Stimulated activated CD8-positive, alpha-beta memory T cell treated with anti-CD3 and anti-CD28 coated beads, Interleukin-12 subunit alpha, Interleukin-12 subunit beta, amount 100 ng/mL, for 4 hours (primary cell): Measurements from ENCODE around the gene GPR50.

ENCODE experiments used
- DNase-seq: peaks from one replicate; pipeline ENCODE4 v3.0.0-alpha.2; 2020; ENCODE audit warnings: low read depth

GPR50 gene

DNA sequence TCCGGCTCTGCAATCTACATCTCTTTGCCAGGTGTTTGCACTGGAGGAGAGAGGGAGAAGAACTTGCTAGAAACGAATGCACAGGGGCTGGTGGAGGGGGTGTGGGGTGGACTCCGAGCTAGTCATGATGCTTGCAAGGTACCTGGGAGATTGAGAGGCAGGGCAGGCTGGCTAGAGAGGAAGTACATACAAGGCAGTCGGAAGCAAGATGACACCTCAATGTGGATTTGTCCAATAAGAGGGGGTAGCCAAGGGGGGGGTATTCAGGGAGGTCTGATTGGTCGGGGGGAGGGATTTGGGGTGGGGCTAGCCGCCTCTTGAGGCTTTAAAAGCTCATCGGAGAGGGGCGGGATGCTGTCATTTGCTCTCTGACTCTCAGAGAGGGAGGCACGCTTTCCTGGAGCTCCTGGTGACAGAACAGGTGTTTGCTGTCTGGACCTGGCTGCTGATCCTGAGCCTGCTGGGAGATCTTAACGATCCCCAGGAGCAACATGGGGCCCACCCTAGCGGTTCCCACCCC is at the start of gene GPR50:
Gene GPR50 (plus strand): TSS at position 354 of the 520 bp plus-strand sequence. CDS start 138 bp downstream, at position 492.
- no peak for DNase-seq

DNA sequence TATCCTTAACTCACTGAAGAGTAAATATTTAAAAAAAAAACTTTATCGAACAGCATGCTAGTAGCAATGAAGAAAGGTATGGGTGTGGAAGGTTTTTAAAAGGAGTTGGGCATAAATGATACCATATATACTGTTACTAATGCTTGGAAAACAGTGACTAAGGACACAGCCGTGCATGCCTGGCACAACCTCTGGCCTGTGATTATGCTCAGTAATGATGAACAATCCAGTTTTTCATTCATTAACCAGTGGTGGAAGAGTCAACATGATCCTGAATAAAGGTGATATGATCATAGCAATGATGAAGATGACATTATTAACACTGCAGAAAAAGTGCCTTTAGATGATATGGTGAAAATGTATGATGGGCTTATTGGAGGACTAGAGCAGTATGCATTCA is 43.9 kb upstream of the GPR50 start:
- no peak for DNase-seq

GRCh38 chrX:151151665-151152267 is 24.6 kb upstream of the GPR50 start:
- DNase-seq = no peak

GRCh38 chrX:151153086-151153485 is 23.3 kb upstream of the GPR50 start:
- no peak for DNase-seq

DNA sequence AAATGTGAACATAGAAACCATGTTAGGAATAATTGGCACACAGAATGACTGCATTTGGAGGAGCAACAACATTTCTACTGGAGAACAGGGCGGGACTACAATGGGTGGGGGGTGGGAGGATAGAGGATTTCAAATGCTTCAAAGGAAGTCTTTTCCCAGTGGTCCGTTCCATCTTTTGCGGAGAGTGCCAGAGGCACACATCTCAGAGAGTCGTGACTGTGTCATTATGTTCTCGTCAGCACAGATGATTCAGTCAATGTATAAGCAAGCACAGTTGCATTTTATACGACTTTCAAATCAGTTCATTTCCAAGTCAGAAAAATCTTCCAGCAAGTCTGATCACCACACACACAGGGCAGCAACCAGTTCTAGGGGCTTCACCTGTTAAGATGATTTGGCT is 22.7 kb upstream of the GPR50 start:
- no peak for DNase-seq

GRCh38 chrX:151155234-151155633 is 21.1 kb upstream of the GPR50 start:
- DNase-seq = no peak

GRCh38 chrX:151161690-151162089 is 14.7 kb upstream of the GPR50 start:
- no peak for DNase-seq

DNA sequence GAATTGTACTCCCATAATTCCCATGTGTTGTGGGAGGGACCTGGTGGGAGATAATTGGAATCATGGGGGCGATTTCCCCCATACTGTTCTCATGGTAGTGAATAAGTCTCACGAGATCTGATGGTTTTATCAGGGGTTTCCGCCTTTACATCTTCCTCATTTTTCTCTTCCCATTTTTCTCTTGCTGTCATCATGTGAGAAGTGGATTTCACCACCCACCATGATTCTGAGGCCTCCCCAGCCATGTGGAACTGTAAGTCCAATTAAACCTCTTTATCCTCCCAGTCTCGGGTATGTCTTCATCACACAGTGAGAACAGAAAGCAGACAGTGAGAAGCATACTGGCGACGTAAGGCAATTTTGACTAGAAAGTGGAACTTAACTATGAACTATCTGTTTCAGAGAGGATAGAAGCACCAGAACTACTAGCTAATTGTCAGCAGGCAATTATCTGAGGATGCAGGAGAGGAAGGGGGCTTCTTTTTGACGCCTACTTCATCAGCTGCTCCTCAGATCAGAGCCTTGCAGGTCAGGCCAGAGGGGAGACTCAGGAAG is 8.5 kb upstream of the GPR50 start:
- DNase-seq = no peak

- no peak for DNase-seq
These were observed 6.6 kb upstream of the GPR50 start for GRCh38 chrX:151169783-151170182.

DNA sequence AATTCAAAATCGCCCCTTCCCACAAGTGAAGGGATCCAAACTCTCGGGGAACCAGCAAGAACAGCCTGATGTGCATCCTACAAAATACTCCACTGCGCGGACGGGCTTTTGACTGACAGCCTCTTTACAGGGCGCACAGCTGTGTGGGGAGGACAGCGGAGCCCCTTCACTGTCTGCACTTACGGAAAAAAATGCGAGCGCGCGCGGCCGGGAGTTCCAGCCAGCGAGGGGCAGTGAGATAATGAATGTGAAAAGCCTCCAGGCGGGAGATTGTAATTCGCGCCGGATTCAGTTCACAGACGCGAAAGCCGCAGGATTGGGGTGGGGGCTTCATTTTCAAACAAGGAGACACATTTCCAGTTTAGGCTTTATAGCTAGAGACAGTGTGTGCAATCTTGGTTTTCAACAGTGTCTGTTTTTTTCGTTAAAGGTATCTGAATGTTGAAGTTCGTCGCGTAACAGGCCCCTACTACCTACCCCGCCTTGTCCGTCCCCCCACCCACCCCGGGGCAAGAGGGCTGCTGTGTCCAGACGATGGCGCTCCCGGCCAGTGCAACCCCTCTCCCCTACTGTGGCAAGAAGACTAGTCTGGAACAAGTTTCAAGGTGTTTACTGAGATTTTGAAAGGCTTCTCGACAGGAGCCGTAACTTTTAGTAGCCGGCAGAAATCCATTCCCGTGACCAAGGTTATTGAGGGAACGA is 1.7 kb upstream of the GPR50 start:
- no peak for DNase-seq

- DNase-seq = no peak
These were observed 911 bp upstream of the GPR50 start for GRCh38 chrX:151175283-151176062.

DNA sequence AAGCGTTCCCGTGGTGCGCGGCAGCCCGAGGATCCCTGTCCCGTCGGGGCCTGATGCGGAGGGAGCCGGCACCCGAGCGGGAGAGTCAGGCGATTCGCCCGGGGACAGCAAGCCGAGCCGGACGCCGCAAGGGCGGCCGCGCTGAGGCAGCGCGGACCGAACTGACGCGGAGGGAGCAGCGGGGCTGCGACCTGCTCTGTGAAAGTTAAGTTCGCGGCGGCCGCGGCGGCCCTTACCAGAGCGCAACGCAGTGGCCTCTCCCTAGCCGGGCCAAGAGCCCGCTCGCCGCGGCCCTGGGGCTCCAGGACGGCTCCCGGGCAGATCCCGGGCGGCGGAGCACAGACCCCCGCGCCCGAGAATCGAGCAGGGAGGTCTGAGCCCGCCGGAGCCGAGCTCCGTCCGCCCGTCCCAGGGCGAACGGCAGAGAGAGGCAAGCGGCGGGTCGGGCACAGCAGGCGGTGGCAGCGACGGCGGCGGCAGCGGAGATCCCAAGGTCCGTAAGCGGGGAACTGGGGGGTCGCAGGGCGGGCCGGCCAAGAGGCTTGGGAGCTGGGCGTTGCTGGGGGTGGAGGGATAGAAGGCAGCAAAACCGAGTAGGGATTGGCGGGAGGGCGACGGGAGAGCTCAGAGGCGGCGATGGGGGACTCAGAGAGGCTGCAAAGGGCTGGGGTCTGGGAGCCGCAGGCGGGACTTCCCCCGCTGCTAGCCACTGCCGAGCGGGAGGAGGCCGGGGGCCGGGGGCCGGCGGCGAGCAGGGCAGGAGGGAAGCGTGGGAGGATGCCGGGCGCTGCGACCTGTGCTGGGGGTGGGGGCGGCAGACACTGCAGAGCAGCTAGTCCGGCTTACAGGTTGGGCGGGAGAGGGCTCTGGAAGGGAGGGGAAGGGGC is 1.0 kb downstream of the GPR50 start:
- DNase-seq = no peak

DNA sequence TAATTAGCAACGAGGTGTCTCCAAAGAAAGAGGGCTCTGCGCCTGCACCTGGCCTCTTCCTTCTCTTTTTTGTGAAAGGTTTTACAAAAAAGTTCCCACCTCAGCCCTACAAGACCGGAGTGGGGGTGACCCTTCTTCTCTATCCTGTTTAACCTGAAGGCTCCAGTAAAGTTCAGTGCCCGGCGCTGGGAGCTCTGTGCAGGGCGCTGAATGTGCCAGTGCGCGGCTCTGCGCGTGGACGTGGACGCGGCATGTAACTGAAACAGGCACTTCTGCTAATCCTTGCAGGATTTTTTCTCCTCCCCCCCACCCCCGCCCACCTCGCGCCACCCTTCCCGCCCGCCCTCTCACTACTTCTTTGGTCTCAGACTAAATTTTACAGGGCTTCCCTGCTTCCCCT is 2.4 kb downstream of the GPR50 start:
- DNase-seq = no peak

GRCh38 chrX:151180400-151180799 is 4.0 kb downstream of the GPR50 start:
- DNase-seq = no peak

GRCh38 chrX:151181088-151181487 is 4.7 kb downstream of the GPR50 start:
- no peak for DNase-seq

DNA sequence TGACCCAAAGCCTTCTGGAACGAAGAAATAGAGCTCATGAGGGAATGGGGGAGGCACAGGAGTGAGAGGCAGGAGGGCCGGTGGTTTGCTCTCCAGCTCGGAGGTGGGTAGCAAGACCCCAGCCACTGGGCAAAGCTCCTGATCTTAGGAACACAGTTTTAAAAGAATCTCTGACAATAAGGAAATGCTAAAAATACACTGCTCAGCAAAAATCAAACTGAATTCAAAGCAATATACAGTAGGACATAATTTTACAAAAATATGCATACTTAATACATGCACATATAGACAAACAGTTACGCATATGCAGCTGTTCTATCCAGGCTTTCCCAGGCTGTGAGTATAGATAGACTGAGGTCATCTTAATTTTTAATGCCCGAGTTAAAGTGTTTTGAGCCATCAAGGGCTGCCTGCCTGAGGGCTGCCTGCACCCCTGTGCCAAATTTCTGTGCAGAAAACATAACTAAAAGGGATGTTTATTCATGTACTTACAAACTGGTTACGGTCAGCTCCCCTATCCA is 6.9 kb downstream of the GPR50 start:
- DNase-seq = no peak

DNA sequence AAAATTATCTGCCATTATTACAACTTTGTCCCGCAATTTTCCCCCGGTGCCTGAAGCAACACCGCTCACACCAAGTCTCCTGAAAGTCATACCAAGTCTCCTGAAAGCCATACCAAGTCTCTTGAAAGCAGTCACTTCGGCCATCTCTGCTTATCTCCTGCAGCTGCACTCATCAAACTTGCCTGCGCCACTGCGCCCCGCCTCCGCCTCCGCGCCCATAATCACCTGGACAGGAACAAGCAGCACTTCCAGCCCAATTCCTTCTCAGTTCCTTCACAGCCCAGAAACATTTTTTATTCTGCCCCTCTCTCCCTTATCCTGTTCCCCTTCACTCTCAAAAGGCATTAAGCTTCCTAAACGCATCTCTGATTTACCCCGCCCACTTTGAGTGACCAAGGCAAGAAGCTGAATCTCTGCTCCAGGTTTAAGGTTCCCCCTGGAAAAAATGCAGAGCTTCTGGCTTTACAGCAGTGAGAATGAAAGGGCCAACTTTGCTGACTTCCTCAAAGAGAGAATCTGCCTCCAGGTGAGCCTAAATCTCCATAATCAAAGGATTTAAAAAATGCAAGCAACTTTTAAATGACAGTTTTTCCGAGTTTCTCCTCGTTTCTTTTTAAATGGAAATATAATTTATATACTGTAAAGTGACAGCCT is 7.7 kb downstream of the GPR50 start:
- DNase-seq = no peak

DNA sequence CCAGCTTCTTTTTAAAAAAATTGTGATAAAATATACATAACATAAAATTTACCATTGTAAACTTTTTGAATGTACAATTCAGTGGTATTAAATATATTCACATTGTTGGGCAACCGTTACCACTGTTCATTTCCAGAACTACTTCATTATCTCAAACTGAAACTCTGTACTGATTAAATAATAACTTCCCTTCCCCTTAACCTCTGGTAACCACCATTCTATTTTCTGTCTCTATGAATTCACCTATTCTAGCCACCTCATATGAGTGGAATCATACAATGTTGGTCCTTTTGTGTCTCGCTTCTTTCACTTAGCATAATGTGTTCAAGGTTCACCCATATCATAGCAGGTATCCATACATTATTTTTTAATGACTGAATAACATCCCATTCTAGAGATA is 8.3 kb downstream of the GPR50 start:
- DNase-seq = no peak

DNA sequence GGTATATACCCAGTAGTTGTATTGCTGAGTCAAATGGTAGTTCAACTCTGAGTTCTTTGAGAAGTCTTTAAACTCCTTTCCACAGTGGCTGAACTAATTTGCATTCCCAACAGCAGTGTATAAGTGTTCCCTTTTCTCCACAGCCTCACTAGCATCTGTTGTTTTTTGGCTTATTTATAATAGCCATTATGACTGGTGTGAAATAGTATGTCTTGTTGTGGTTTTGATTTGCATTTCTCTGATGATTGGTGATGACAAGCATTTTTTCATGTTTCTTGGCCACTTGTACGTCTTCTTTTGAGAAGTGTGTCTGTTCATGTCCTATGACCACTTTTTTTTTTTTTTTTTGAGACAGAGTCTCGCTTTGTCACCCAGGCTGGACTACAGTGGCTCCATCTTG is 30.5 kb downstream of the GPR50 start:
- no peak for DNase-seq

- no peak for DNase-seq
These were observed 49.5 kb downstream of the GPR50 start for GRCh38 chrX:151225843-151226242.

GRCh38 chrX:151226941-151227340 is 50.6 kb downstream of the GPR50 start:
- no peak for DNase-seq
